Loucy (cell line): Measurements from ENCODE around the gene ELAVL1.

Source experiments
- CTCF ChIP-seq: fragments of 200-600 bp; sonication (generic); conservative IDR thresholded peaks from 2 replicates; pipeline ENCODE4 v1.5.1; 2014; ENCODE audit warnings: mild to moderate bottlenecking, antibody characterized with exemption, low read length
- EZH2phosphoT487 ChIP-seq: fragments of 200-600 bp; IDR thresholded peaks from 2 replicates; pipeline ENCODE4 v1.6.1; 2018; ENCODE audit warnings: antibody characterized with exemption, mild to moderate bottlenecking, moderate library complexity, borderline replicate concordance

- TF ChIP-seq CTCF = no peak
- no peak for TF ChIP-seq EZH2phosphoT487
Observed at GRCh38 chr19:7917267-7918061, 88.0 kb downstream of the ELAVL1 start.
